ENCODE data around the gene HOXD8. TPM values are rescaled to one million over a fixed set of nuclear protein-coding genes. Genes with fewer than 3 reads are reported as not detected.

The HOXD8 gene
- total RNA-seq, 1 experiment from 2014 or later, result not detected

GRCh38 chr2:176085861-176086771, 43.4 kb upstream of the HOXD8 start:
- in situ Hi-C loops (cut with HindIII; ENCODE audit: low pct_unique_long_range_greater_than_20kb, low sequenced_read_pairs), result no loop called here
- H3K27ac ChIP-seq (ENCODE audit: low read length), result no peak overlapping the region
- CTCF ChIA-PET, result interaction anchor here (1.3 kb wide), 1 partner anchor 396 kb away, joined by 8 read pairs; no protein-coding TSS in a partner anchor
- H3K36me3 ChIP-seq (ENCODE audit: control insufficient read depth, insufficient read depth, low read length), result no peaks in the 10 kb centered on the region
- no peaks in the 10 kb centered on the region for H3K9me3 ChIP-seq (ENCODE audit: control insufficient read depth, insufficient read depth, low read depth, low read length)
- peak; percentile 76 for ATAC-seq
- TF ChIP-seq CTCF (IDR thresholded peaks at IDR 0.05) (peak; percentile 82), SIN3A (IDR thresholded peaks at IDR 0.05; ENCODE audit: borderline replicate concordance, insufficient read depth, low read depth, low read length) (no peak)
- POLR2A ChIA-PET, result no interaction called here
- peaks cover 36% of the 10 kb centered on the region for H3K27me3 ChIP-seq (ENCODE audit: control insufficient read depth, insufficient read depth, low read length)
- peak overlapping the region; percentile 30 to 48 for H3K4me3 ChIP-seq (ENCODE audit: low read depth in 2 of 2, low read length in 2 of 2)
- peaks cover 9% of the 10 kb centered on the region for H3K4me1 ChIP-seq (ENCODE audit: control insufficient read depth, insufficient read depth, low read length)
- BruUV-seq (replicated peaks), result no TSS peak
- no peak for DNase-seq (ENCODE audit: low read depth, low spot score)
- intact Hi-C loops (cut with micrococcal nuclease; ENCODE audit: unreplicated experiment), result loop anchor here (1.0 to 10.0 kb wide), 2 partner anchors 121 to 396 kb away; no protein-coding TSS in a partner anchor

- intact Hi-C loops (cut with micrococcal nuclease; ENCODE audit: unreplicated experiment) (loop anchor here (2.0 to 10.0 kb wide), 3 partner anchors 123 to 721 kb away; no protein-coding TSS in a partner anchor), in situ Hi-C loops (cut with HindIII; ENCODE audit: low pct_unique_long_range_greater_than_20kb, low sequenced_read_pairs) (no loop called here)
- ChIA-PET POLR2A (no interaction called here), CTCF (interaction anchor here (0.6 to 2.0 kb wide), 2 partner anchors 10 to 837 kb away, joined by 7 read pairs; no protein-coding TSS in a partner anchor)
- DNase-seq (ENCODE audit: low read depth, low spot score) (no peak), ATAC-seq (no peak)
- H3K27ac ChIP-seq (ENCODE audit: low read length), result no peak overlapping the region
- peaks cover 9% of the 10 kb centered on the region for H3K4me1 ChIP-seq (ENCODE audit: control insufficient read depth, insufficient read depth, low read length)
- no TSS peak for BruUV-seq (replicated peaks)
- no peaks in the 10 kb centered on the region for H3K9me3 ChIP-seq (ENCODE audit: control insufficient read depth, insufficient read depth, low read depth, low read length)
- peaks cover 36% of the 10 kb centered on the region for H3K27me3 ChIP-seq (ENCODE audit: control insufficient read depth, insufficient read depth, low read length)
- peak overlapping the region in 1 of 2 experiments; percentile 21; a peak in 2 of 4 replicates for H3K4me3 ChIP-seq (ENCODE audit: low read depth in 2 of 2, low read length in 2 of 2)
- TF ChIP-seq REST (IDR thresholded peaks at IDR 0.05; ENCODE audit: insufficient read depth in 1 of 2, low read depth in 2 of 2, low read length in 1 of 2) (no peak), POLR2AphosphoS5 (IDR thresholded peaks at IDR 0.05; ENCODE audit: low read depth, low read length) (no peak), TCF7L2 (IDR thresholded peaks at IDR 0.05; ENCODE audit: low read depth, low read length) (no peak), CTCF (IDR thresholded peaks at IDR 0.05) (no peak), SIN3A (IDR thresholded peaks at IDR 0.05; ENCODE audit: borderline replicate concordance, insufficient read depth, low read depth, low read length) (no peak)
- no peaks in the 10 kb centered on the region for H3K36me3 ChIP-seq (ENCODE audit: control insufficient read depth, insufficient read depth, low read length)
Measured at GRCh38 chr2:176087330-176088047, 42.0 kb upstream of the HOXD8 start.
